H1 (cell line): ENCODE measurements around the gene TOP1. TPM values are rescaled to one million over a fixed set of nuclear protein-coding genes. Genes with fewer than 3 reads are reported as not detected.

Source experiments
- CTCF ChIA-PET: fragments of 300-600 bp; sonication (Branson Sonifier 250); formaldehyde crosslinking; loops from one replicate; lab custom pipeline; 2021; ENCODE audit not compliant: partially characterized antibody; lab: Charles Lee
- POLR2A ChIA-PET: fragments of 300-600 bp; sonication (Branson Sonifier 250); formaldehyde crosslinking; loops from one replicate; lab custom pipeline; 2021; ENCODE audit warnings: inconsistent platforms; ENCODE audit not compliant: partially characterized antibody; lab: Charles Lee
- DNase-seq, 2 experiments: peaks; one replicate each; pipeline versions ENCODE4 v3.0.0 to v3.0.0-alpha.2; 2010 to 2022; ENCODE audit warnings: low spot score in 2 of 2, low read depth in 1 of 2, mixed read lengths in 1 of 2
- FAIRE-seq: peaks from 2 replicates; lab custom pipeline; 2011; peaks lifted over from hg19 to GRCh38; lab: Jason Lieb, UNC
- H2AFZ ChIP-seq: 2 replicates; pipeline ENCODE4 v1.8.1; 2012; ENCODE audit warnings: low read length, inconsistent platforms
- H2AK5ac ChIP-seq: 2 replicates; pipeline ENCODE4 v1.6.1; 2013; ENCODE audit warnings: low read depth, low read length
- H2BK120ac ChIP-seq: replicated peaks from 2 replicates; pipeline ENCODE3; 2013; ENCODE audit warnings: low read depth, low read length, inconsistent platforms
- H2BK12ac ChIP-seq: 2 replicates; pipeline ENCODE4 v1.6.1; 2013; ENCODE audit warnings: low read depth, low read length
- H2BK15ac ChIP-seq: 2 replicates; pipeline ENCODE4 v1.6.1; 2013; ENCODE audit warnings: low read length
- H2BK20ac ChIP-seq: 2 replicates; pipeline ENCODE4 v1.6.1; 2013; ENCODE audit warnings: low read length
- H2BK5ac ChIP-seq: 2 replicates; pipeline ENCODE4 v1.6.1; 2013; ENCODE audit warnings: low read depth, low read length
- H3K14ac ChIP-seq: 2 replicates; pipeline ENCODE4 v1.6.1; 2013; ENCODE audit warnings: inconsistent platforms; ENCODE audit not compliant: insufficient read length
- H3K18ac ChIP-seq: 2 replicates; pipeline ENCODE4 v1.6.1; 2013; ENCODE audit warnings: low read length; ENCODE audit errors: extremely low read depth
- H3K23ac ChIP-seq: 2 replicates; pipeline ENCODE4 v1.6.1; 2013; ENCODE audit warnings: inconsistent platforms; ENCODE audit not compliant: insufficient read length
- H3K23me2 ChIP-seq: 2 replicates; pipeline ENCODE4 v1.6.1; 2013; ENCODE audit warnings: low read depth, low read length
- H3K27ac ChIP-seq: 2 replicates; pipeline ENCODE4 v1.6.1; 2011; ENCODE audit warnings: low read depth, low read length, inconsistent platforms
- H3K27me3 ChIP-seq, 4 experiments: replicated peaks in 1 of 4; 1 replicate in 1 of 4; 2 replicates in 3 of 4; pipeline versions ENCODE4 v1.6.1 to v1.8.1; 2011 to 2013; ENCODE audit warnings: low read length in 3 of 4, mild to moderate bottlenecking in 3 of 4, inconsistent platforms in 2 of 4, mixed read lengths in 2 of 4, moderate library complexity in 1 of 4; ENCODE audit not compliant: control insufficient read depth in 3 of 4, insufficient read depth in 3 of 4; ENCODE audit errors: extremely low read depth in 1 of 4
- H3K36me3 ChIP-seq, 4 experiments: 2 replicates each; pipeline versions ENCODE4 v1.6.1 to v1.8.1; 2011 to 2013; ENCODE audit warnings: mild to moderate bottlenecking in 4 of 4, low read length in 3 of 4, moderate library complexity in 2 of 4, control low read depth in 1 of 4, inconsistent platforms in 1 of 4; ENCODE audit not compliant: insufficient read depth in 4 of 4, control insufficient read depth in 2 of 4
- H3K4ac ChIP-seq: replicated peaks from 2 replicates; pipeline ENCODE3; 2013; ENCODE audit warnings: low read length, low read depth, mixed read lengths, inconsistent platforms; ENCODE audit not compliant: insufficient read length
- H3K4me1 ChIP-seq, 4 experiments: replicated peaks in 1 of 4; 1 replicate in 1 of 4; 2 replicates in 3 of 4; pipeline versions ENCODE4 v1.6.1 to v1.8.1; 2011 to 2013; ENCODE audit warnings: low read length in 3 of 4, inconsistent platforms in 2 of 4, mixed read lengths in 1 of 4; ENCODE audit not compliant: insufficient read depth in 4 of 4, control insufficient read depth in 3 of 4
- H3K4me2 ChIP-seq, 2 experiments: 2 replicates each; pipeline versions ENCODE4 v1.6.1 to v1.8.1; 2011 to 2013; ENCODE audit warnings: low read depth in 2 of 2, low read length in 2 of 2, control low read depth in 1 of 2, inconsistent platforms in 1 of 2, mild to moderate bottlenecking in 1 of 2; ENCODE audit not compliant: insufficient read depth in 1 of 2
- H3K4me3 ChIP-seq, 4 experiments: fragments of 200-600, 300-600 bp in 1 of 4; sonication (generic), shearing (Covaris generic), sonication (Bioruptor Twin) in 1 of 4; 2 replicates each; pipeline versions ENCODE4 v1.5.1 to v1.8.1; 2011 to 2016; ENCODE audit warnings: low read length in 4 of 4, low read depth in 3 of 4, control low read depth in 2 of 4, inconsistent platforms in 2 of 4, mild to moderate bottlenecking in 2 of 4, mixed read lengths in 1 of 4, moderate library complexity in 1 of 4; ENCODE audit not compliant: insufficient read depth in 2 of 4; ENCODE audit errors: extremely low read depth in 1 of 4
- H3K56ac ChIP-seq: replicated peaks from 2 replicates; pipeline ENCODE3; 2013; ENCODE audit warnings: low read depth, mild to moderate bottlenecking, mixed read lengths, low read length, inconsistent platforms; ENCODE audit not compliant: insufficient read length
- H3K79me1 ChIP-seq: 2 replicates; pipeline ENCODE4 v1.6.1; 2013; ENCODE audit warnings: low read depth, low read length, control low read depth
- H3K79me2 ChIP-seq, 2 experiments: 2 replicates each; pipeline versions ENCODE4 v1.6.1 to v1.8.1; 2012 to 2013; ENCODE audit warnings: low read length in 2 of 2, mild to moderate bottlenecking in 2 of 2, inconsistent platforms in 1 of 2; ENCODE audit not compliant: insufficient read depth in 2 of 2, control insufficient read depth in 1 of 2
- H3K9ac ChIP-seq, 4 experiments: replicated peaks in 1 of 4; 1 replicate in 1 of 4; 2 replicates in 3 of 4; pipeline versions ENCODE4 v1.6.1 to v1.8.1; 2011 to 2013; ENCODE audit warnings: low read depth in 3 of 4, low read length in 3 of 4, control low read depth in 2 of 4, mild to moderate bottlenecking in 2 of 4, moderate library complexity in 2 of 4, inconsistent platforms in 1 of 4; ENCODE audit errors: extremely low read depth in 1 of 4
- H3K9me3 ChIP-seq, 2 experiments: 2 replicates each; pipeline versions ENCODE4 v1.6.1 to v1.8.1; 2012 to 2013; ENCODE audit warnings: mild to moderate bottlenecking in 2 of 2, moderate library complexity in 2 of 2, control low read depth in 1 of 2, inconsistent platforms in 1 of 2, low read depth in 1 of 2, low read length in 1 of 2, mixed read lengths in 1 of 2; ENCODE audit not compliant: insufficient read depth in 2 of 2
- H4K20me1 ChIP-seq, 2 experiments: replicated peaks in 1 of 2; 2 replicates each; pipeline versions ENCODE3 to v1.8.1; 2011 to 2013; ENCODE audit warnings: inconsistent platforms in 2 of 2, low read length in 2 of 2, mild to moderate bottlenecking in 1 of 2; ENCODE audit not compliant: insufficient read depth in 2 of 2, control insufficient read depth in 1 of 2
- H4K5ac ChIP-seq: 2 replicates; pipeline ENCODE4 v1.6.1; 2013; ENCODE audit warnings: low read length, low read depth, mixed read lengths, inconsistent platforms; ENCODE audit not compliant: insufficient read length
- H4K8ac ChIP-seq: 2 replicates; pipeline ENCODE4 v1.8.0; 2013; ENCODE audit warnings: mild to moderate bottlenecking, moderate library complexity, low read length, inconsistent platforms; ENCODE audit not compliant: insufficient read depth; ENCODE audit errors: extremely low read depth
- H4K91ac ChIP-seq: replicated peaks from 2 replicates; pipeline ENCODE3; 2013; ENCODE audit warnings: low read length, mixed read lengths, inconsistent platforms; ENCODE audit not compliant: insufficient read length
- CHD2 ChIP-seq: IDR thresholded peaks from 2 replicates; pipeline ENCODE4 v1.6.1; 2012; ENCODE audit warnings: low read length, improper control_type of control experiment
- WGBS, 2 experiments: shearing (Covaris generic) in 1 of 2; methylation state at CpG; one replicate each; pipeline versions ENCODE4 v1.1.6 to v1.1.7; 2013 to 2015; ENCODE audit warnings: low lambda C conversion rate in 2 of 2, mixed read lengths in 2 of 2, inconsistent platforms in 1 of 2, low coverage in 1 of 2, missing lambda C conversion rate in 1 of 2; ENCODE audit not compliant: insufficient replicate concordance in 2 of 2, insufficient coverage in 1 of 2, insufficient read length in 1 of 2; ENCODE audit errors: extremely low coverage in 1 of 2, missing lambda C conversion rate in 1 of 2; 5-methylcytosine and 5-hydroxymethylcytosine counted together
- polyA plus RNA-seq, 7 experiments: library from polyadenylated mRNA; depleted of rRNA in 3 of 7; stranded (reverse) in 5 of 7; unstranded in 2 of 7; fragments of >200 nt in 5 of 7; fragments of 200-250 nt in 2 of 7; gene quantifications; 1 replicate in 5 of 7; 2 replicates in 1 of 7; 4 replicates in 1 of 7; pipeline versions ENCODE4 v1.2.1 to v1.2.3, GENCODE V29; 2011 to 2013; ENCODE audit warnings: missing spikeins in 2 of 7, mixed read lengths in 2 of 7
- total RNA-seq: library from RNA; stranded (reverse); fragmentation: NEBNext Ultra II Directional; extraction: Animal tissue kit (Norgen Biotek cat#: 25700); gene quantifications from 2 replicates; pipeline ENCODE4 v1.2.1, GENCODE V29; 2021

TOP1 gene
- total and polyA plus RNA-seq, 2 of the 8 experiments (the other 6 are each of a cell fraction or from before 2014, with no cell fraction given) = 7.4 to 108 TPM

- Histone ChIP-seq H3K56ac (no peak overlapping the region), H2BK12ac (no peak overlapping the region), H2BK120ac (no peak overlapping the region), H3K4me2 (no peak overlapping the region), H2AK5ac (no peak overlapping the region), H3K79me2 (peaks cover 6 to 34% of the 10 kb centered on the region in 2 experiments), H3K27ac (no peak overlapping the region), H4K20me1 (peaks cover 13 to 40% of the 10 kb centered on the region in 2 experiments), H3K4ac (no peak overlapping the region), H3K9ac (no peak overlapping the region), H2AFZ (no peak overlapping the region), H3K14ac (no peak overlapping the region), H4K91ac (no peak overlapping the region), H2BK20ac (no peak overlapping the region), H3K18ac (no peak overlapping the region), H4K8ac (no peak overlapping the region; the same call in 1 of the 2 replicates), H3K9me3 (no peaks in the 10 kb centered on the region), H3K36me3 (peaks cover 48 to 61% (median 54%) of the 10 kb centered on the region in 4 experiments), H3K4me1 (peaks cover 0 to 4% (median 1%) of the 10 kb centered on the region in 4 experiments; a peak in 3 of 7 replicates), H3K27me3 (no peaks in the 10 kb centered on the region), H3K23ac (no peak overlapping the region), H2BK5ac (no peak overlapping the region), H3K79me1 (peaks cover 25% of the 10 kb centered on the region), H3K4me3 (no peak overlapping the region), H4K5ac (no peak overlapping the region), H2BK15ac (no peak overlapping the region), H3K23me2 (no peaks in the 10 kb centered on the region)
- 100% methylated on average over 1 of the region's 1 CpG; no CpG with 5 or more reads in 1 of the 2 experiments for WGBS, 2 experiments
- POLR2A ChIA-PET = interaction anchor here (1.8 kb wide), 1 partner anchor 10 kb away, joined by 3 read pairs; no protein-coding TSS in a partner anchor
- no peak for DNase-seq
- FAIRE-seq = no peak
- CTCF ChIA-PET = interaction anchor here (5.2 kb wide), 1 partner anchor 9 kb away, joined by 47 read pairs; no protein-coding TSS in a partner anchor
- no peak for TF ChIP-seq CHD2
Measured at GRCh38 chr20:41161886-41162285, 133.3 kb downstream of the TOP1 start.
